HEK293T (cell line): ENCODE data around the gene PTPN1.

ENCODE experiments used
- CTCF ChIA-PET: fragments of 350-600 bp; formaldehyde crosslinking; extraction: SDS; loops from one replicate; lab custom pipeline; 2021; ENCODE audit warnings: antibody characterized with exemption, inconsistent platforms; lab: Yijun Ruan, JAX
- POLR2A ChIA-PET: fragments of 350-600 bp; formaldehyde crosslinking; extraction: SDS; loops from one replicate; lab custom pipeline; 2020; ENCODE audit warnings: antibody characterized with exemption, inconsistent platforms; lab: Yijun Ruan, JAX
- DNase-seq: peaks from one replicate; pipeline ENCODE4 v3.0.0; 2012; ENCODE audit warnings: mixed read lengths; ENCODE audit errors: extremely low spot score
- ARNT ChIP-seq: fragments of 450-650 bp; IDR thresholded peaks from 2 replicates; pipeline ENCODE4 v1.6.1; 2017; ENCODE audit warnings: mild to moderate bottlenecking
- BHLHE40 ChIP-seq: fragments of 450-650 bp; IDR thresholded peaks from 2 replicates; pipeline ENCODE4 v1.6.1; 2016; ENCODE audit warnings: mild to moderate bottlenecking, moderate library complexity, borderline replicate concordance
- CTBP1 ChIP-seq: fragments of 450-650 bp; IDR thresholded peaks from 2 replicates; pipeline ENCODE4 v1.6.1; 2016; ENCODE audit warnings: borderline replicate concordance
- ELF4 ChIP-seq: fragments of 450-650 bp; IDR thresholded peaks from 2 replicates; pipeline ENCODE4 v1.6.1; 2017; ENCODE audit warnings: antibody characterized with exemption
- FOXA1 ChIP-seq: fragments of 450-650 bp; IDR thresholded peaks from 2 replicates; pipeline ENCODE4 v1.6.1; 2016; ENCODE audit warnings: mild to moderate bottlenecking
- FOXK2 ChIP-seq: fragments of 450-650 bp; IDR thresholded peaks from 2 replicates; pipeline ENCODE4 v1.6.1; 2016; ENCODE audit warnings: mild to moderate bottlenecking
- FOXM1 ChIP-seq: fragments of 450-650 bp; IDR thresholded peaks from 2 replicates; pipeline ENCODE4 v1.6.1; 2017; ENCODE audit warnings: mild to moderate bottlenecking, borderline replicate concordance
- HDGF ChIP-seq: fragments of 450-650 bp; IDR thresholded peaks from 2 replicates; pipeline ENCODE4 v1.6.1; 2017; ENCODE audit warnings: antibody characterized with exemption, borderline replicate concordance
- L3MBTL2 ChIP-seq: fragments of 450-650 bp; conservative IDR thresholded peaks from 2 replicates; pipeline ENCODE4 v1.6.1; 2016; ENCODE audit warnings: mild to moderate bottlenecking
- LEF1 ChIP-seq: fragments of 450-650 bp; IDR thresholded peaks from 2 replicates; pipeline ENCODE4 v1.6.1; 2017; ENCODE audit warnings: mild to moderate bottlenecking, borderline replicate concordance
- NFRKB ChIP-seq: fragments of 450-650 bp; IDR thresholded peaks from 2 replicates; pipeline ENCODE4 v1.6.1; 2016; ENCODE audit warnings: mild to moderate bottlenecking, moderate library complexity
- PKNOX1 ChIP-seq: fragments of 450-650 bp; IDR thresholded peaks from 2 replicates; pipeline ENCODE4 v1.6.1; 2016
- SP1 ChIP-seq: fragments of 450-650 bp; IDR thresholded peaks from 2 replicates; pipeline ENCODE4 v1.6.1; 2017
- SUZ12 ChIP-seq: fragments of 450-650 bp; IDR thresholded peaks from 2 replicates; pipeline ENCODE4 v1.6.1; 2016; ENCODE audit warnings: mild to moderate bottlenecking
- TARDBP ChIP-seq: fragments of 450-650 bp; IDR thresholded peaks from 2 replicates; pipeline ENCODE4 v1.6.1; 2016
- ZNF384 ChIP-seq: fragments of 450-650 bp; IDR thresholded peaks from 2 replicates; pipeline ENCODE4 v1.6.1; 2016

Gene PTPN1

GRCh38 chr20:50477239-50477872 lies 32.8 kb upstream of the PTPN1 start:
- ChIA-PET POLR2A (no interaction called here), CTCF (interaction anchor here (1.5 kb wide), 1 partner anchor 15 kb away, joined by 3 read pairs; no protein-coding TSS in a partner anchor)
- no peak for DNase-seq
- TF ChIP-seq FOXM1 (no peak), ZNF384 (no peak), NFRKB (no peak), FOXA1 (no peak)

DNA sequence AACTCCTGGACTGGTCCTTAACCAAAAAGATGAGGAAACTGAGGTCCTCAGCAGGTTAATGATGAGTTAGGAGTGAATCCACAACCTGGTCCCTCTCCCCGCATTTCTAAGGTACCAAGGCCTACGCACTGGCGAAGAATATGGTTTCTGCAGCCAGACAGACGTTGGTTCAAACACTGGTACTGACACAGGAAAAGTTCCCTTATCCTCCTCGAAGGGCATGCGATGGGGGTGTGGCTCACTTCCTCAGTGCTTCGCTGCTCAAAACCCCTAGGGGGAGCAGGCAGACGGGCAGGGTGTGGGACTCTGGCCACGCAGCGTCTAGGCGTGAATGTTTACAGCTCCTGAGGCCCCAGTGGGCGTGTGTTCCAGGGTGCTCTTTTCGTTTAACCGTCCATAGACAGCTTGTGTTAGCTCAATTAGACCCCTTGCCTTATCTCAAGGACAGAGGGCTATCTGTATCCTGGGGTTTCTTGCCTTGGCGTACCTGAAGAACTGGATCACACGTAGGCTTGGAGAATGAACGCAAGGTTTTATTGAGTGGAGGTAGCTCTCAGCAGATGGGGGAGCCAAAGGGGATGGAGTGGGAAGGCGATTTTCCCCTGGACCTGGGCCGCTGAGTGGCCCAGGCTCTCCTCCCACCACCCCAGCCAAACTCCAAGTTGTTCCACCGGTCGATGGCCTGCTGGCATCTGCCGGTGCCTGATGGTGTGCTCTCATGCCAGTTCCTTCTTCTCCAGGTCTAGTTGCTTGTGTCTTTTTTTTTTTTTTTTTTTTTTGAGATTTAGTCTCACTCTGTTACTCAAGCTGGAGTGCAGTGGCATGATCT lies 31.8 kb upstream of the PTPN1 start:
- peak; percentile 64 for DNase-seq
- TF ChIP-seq FOXM1 = no peak
- no peak for TF ChIP-seq SP1
- TF ChIP-seq ELF4 = no peak
- TF ChIP-seq HDGF = no peak
- TF ChIP-seq LEF1 = no peak
- TF ChIP-seq CTBP1 = no peak
- no peak for TF ChIP-seq ZNF384
- no peak for TF ChIP-seq BHLHE40
- no peak for TF ChIP-seq SUZ12
- no peak for TF ChIP-seq FOXA1
- TF ChIP-seq TARDBP = no peak
- TF ChIP-seq L3MBTL2 = no peak
- TF ChIP-seq NFRKB = no peak
- TF ChIP-seq ARNT = no peak
- no peak for TF ChIP-seq PKNOX1
- TF ChIP-seq FOXK2 = no peak
- POLR2A ChIA-PET = no interaction called here
- CTCF ChIA-PET = interaction anchor here (0.8 to 1.5 kb wide), 5 partner anchors 9 to 97 kb away, joined by 3 to 5 read pairs (median 3); no protein-coding TSS in a partner anchor

- DNase-seq = no peak
- TF ChIP-seq CTBP1 (no peak), FOXA1 (no peak), TARDBP (no peak), LEF1 (no peak), FOXM1 (no peak), ZNF384 (no peak), ELF4 (no peak), NFRKB (no peak), FOXK2 (no peak), ARNT (no peak), SUZ12 (no peak), HDGF (no peak), L3MBTL2 (no peak), PKNOX1 (no peak), BHLHE40 (no peak), SP1 (no peak)
- ChIA-PET CTCF (no interaction called here), POLR2A (interaction anchor here (1.5 kb wide), 1 partner anchor 9 kb away, joined by 3 read pairs; no protein-coding TSS in a partner anchor)
These were observed 28.4 kb upstream of the PTPN1 start for GRCh38 chr20:50481741-50482140.

- CTCF ChIA-PET = no interaction called here
- TF ChIP-seq HDGF (no peak), CTBP1 (no peak), ARNT (no peak)
- no peak for DNase-seq
- POLR2A ChIA-PET = no interaction called here
These were observed 27.7 kb upstream of the PTPN1 start for GRCh38 chr20:50482396-50482981.

- POLR2A ChIA-PET = no interaction called here
- no peak for DNase-seq
- no peak for TF ChIP-seq CTBP1
- no peak for TF ChIP-seq LEF1
- no peak for TF ChIP-seq PKNOX1
- TF ChIP-seq FOXA1 = no peak
- TF ChIP-seq FOXM1 = no peak
- TF ChIP-seq FOXK2 = no peak
- TF ChIP-seq ARNT = no peak
- no peak for TF ChIP-seq ELF4
- TF ChIP-seq L3MBTL2 = no peak
- TF ChIP-seq HDGF = no peak
- CTCF ChIA-PET = no interaction called here
These were observed 25.8 kb upstream of the PTPN1 start for GRCh38 chr20:50484271-50484976.
